ENCODE results near the gene DDHD1.

Gene DDHD1

DNA sequence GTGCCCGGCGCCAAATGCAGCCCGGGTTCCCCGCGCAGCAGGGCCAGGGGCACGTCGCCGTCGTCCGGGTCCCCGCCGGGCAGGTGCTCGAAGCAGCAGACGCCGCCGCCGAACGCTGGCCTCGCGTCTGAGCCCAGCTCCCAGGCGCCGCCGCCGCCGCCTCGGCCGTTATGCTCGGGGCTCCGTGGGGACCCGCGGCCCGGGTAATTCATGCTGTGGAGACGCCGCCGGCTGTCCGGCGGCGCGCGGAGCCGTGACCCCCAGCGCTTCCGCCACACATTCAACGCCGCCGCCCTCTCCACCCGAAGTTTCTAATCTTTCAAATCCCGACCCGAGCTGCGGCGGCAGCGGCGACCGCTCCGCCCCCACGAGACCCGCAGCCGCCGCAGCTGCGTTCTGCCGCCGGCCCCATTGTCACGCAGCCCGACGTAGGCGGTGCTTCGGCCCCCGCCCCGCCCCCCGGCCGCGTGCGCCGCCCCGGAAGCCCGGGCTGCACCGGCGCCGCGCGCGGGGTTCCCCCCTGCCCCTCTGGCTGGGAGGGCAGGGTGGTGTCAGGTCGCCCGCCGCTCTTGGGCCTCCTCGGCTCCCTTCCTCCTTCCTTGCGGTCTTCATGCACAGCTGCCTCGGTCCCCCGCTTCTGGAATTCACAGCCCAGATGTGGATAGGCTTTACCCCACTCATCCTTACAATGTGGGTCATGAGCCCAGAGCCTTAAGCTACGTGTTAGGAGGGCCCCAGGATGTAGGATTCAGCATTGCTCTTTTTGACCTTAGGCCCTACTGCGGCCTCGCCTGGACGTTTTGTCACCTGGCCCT, at the start of gene DDHD1:
Gene DDHD1, minus strand, starts transcription at position 437 of the 815 bp plus-strand sequence. Its CDS starts 225 bp downstream, at position 212.
- H3K4me3 ChIP-seq (ENCODE audit: low read length), result peak within 1 kb of the TSS; percentile 89
- peak; percentile 65 for DNase-seq (ENCODE audit: low read depth)
- TF ChIP-seq, protein P1, sequence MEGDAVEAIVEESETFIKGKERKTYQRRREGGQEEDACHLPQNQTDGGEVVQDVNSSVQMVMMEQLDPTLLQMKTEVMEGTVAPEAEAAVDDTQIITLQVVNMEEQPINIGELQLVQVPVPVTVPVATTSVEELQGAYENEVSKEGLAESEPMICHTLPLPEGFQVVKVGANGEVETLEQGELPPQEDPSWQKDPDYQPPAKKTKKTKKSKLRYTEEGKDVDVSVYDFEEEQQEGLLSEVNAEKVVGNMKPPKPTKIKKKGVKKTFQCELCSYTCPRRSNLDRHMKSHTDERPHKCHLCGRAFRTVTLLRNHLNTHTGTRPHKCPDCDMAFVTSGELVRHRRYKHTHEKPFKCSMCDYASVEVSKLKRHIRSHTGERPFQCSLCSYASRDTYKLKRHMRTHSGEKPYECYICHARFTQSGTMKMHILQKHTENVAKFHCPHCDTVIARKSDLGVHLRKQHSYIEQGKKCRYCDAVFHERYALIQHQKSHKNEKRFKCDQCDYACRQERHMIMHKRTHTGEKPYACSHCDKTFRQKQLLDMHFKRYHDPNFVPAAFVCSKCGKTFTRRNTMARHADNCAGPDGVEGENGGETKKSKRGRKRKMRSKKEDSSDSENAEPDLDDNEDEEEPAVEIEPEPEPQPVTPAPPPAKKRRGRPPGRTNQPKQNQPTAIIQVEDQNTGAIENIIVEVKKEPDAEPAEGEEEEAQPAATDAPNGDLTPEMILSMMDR (conservative IDR thresholded peaks at IDR 0.05; ENCODE audit: low read length), result no peak

DNA sequence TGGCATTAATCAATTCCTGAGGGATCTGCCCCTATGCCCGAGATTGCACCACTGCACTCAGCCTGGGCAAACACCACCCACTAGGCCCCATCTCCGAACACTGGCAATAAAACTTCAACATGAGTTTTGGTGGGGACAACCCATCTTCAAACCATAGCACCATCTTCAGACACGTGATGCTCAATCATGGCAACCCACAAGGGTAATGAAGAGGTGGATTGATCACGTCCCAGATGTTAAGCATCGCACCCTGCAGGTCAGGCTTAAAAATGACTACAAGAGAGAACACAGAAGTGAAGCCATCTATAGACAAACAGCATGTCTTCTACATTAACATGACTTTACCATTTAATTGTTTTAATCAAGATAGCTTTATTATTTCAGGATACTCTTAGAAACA, 42.8 kb upstream of the DDHD1 start:
- no peak overlapping the region for H3K4me3 ChIP-seq (ENCODE audit: low read length)
- TF ChIP-seq, protein P1 (conservative IDR thresholded peaks at IDR 0.05; ENCODE audit: low read length), result no peak
- no peak for DNase-seq (ENCODE audit: low read depth)

DNA sequence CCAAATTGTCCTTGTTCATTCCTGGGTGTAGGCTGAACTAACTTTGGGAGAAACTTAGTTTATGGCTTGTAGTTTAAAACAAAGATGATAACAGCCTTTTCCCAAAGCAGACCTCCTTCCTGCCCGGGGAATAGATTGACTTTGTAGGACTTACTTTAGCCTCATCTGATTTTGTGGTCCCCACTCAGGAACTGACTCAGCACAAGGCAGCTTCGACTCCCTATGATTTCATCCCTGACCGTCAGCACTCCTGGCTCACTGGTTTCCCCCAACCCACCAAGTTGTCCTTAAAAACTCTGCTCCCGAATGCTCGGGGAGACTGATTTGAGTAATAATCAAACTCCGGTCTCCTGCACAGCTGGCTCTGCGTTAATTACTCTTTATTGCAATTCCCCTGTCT, 40.1 kb upstream of the DDHD1 start:
- TF ChIP-seq, protein P1 (conservative IDR thresholded peaks at IDR 0.05; ENCODE audit: low read length), result no peak
- peak; percentile 5 for DNase-seq (ENCODE audit: low read depth)
- no peak overlapping the region for H3K4me3 ChIP-seq (ENCODE audit: low read length)

DNA sequence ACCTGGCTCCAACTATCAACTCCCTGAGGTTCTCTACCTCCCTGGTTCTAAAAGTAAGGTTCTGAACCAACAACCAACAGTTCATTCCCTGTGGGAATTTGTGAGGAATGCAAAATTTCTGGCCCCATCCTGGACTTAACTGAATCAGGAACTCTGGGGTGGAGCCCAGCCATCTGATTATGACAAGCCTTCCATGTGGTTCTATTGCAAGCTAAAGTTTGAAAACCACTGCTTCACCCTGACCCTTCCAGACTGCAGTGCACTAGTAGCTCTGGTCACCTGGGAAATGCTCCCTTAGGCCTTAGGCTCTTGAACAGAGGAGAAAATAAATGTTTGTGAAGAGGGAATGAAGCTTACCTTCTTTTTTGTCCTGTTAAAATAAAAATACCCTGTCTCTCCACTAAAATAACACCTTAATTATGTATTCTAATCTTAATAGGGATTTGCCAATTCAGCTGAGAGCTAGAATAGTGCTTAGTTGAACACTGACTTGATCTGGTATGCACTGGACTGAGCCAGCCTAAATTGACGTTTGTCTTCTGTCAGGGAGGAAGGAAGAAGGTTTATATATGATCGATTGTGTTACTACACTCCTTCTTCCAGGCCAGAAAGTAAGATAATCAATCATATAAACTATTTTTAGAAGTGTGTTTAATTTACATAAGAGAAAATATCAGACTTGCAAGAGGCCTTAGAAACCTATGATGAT, 39.1 kb upstream of the DDHD1 start:
- TF ChIP-seq, protein P1 (conservative IDR thresholded peaks at IDR 0.05; ENCODE audit: low read length), result no peak
- no peak overlapping the region for H3K4me3 ChIP-seq (ENCODE audit: low read length)
- peak; percentile 9 for DNase-seq (ENCODE audit: low read depth)

DNA sequence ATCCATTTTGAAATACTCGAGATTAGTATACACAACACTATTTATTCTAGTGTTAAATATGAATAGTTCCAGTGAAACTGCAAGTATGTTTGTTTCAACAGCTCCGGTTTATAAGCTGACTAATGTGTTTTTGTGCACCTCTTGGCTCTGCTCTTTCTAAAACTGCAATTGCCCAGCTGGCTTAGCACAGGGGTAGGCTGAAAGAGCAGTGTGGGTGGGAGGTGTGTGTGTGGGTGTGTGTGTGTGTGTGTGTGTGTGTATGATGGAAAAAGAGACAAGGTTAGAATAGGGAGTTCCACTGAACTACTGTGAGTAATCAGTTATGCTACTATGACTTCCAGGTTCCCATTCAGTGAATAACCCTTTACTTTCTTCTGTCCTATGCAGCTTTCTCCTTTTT, 37.8 kb upstream of the DDHD1 start:
- TF ChIP-seq, protein P1 (conservative IDR thresholded peaks at IDR 0.05; ENCODE audit: low read length), result no peak
- no peak for DNase-seq (ENCODE audit: low read depth)
- no peak overlapping the region for H3K4me3 ChIP-seq (ENCODE audit: low read length)

DNA sequence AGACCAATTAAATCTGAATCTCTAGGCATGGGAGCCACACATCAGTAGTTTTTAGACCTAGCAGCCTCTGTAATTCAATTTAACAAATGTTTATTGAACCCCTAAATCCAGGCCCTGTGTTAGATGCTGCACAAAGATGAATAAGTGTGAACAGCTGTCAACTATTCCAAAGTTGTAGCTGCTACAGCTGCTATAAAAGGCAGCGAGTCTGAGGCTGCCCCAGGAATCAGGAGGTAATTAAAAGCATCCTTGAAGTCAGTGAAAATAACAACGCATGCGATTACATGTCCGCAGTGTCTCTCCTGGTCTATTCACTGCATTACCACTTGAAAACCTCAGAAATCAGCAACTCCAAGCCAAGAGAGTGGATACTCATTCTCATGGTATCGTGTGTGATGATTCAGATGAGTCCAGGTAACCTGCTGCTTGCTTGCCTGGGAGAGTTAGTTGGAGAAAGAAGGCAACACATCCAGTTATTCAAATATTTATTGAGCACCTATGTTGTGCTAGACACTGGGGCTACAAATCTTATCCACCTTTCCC, 34.9 kb upstream of the DDHD1 start:
- no peak for DNase-seq (ENCODE audit: low read depth)
- H3K4me3 ChIP-seq (ENCODE audit: low read length), result no peak overlapping the region
- TF ChIP-seq, protein P1 (conservative IDR thresholded peaks at IDR 0.05; ENCODE audit: low read length), result no peak
